ENCODE results near the gene TCF19.
A peak's percentile ranks its signal among the peaks of the same experiment; 100 is the strongest.
"Not testable (repeated sequence)": the region's sequence is repeated elsewhere in the genome, so short reads cannot be mapped to it uniquely, and the experiment has no call there.

Gene TCF19

DNA sequence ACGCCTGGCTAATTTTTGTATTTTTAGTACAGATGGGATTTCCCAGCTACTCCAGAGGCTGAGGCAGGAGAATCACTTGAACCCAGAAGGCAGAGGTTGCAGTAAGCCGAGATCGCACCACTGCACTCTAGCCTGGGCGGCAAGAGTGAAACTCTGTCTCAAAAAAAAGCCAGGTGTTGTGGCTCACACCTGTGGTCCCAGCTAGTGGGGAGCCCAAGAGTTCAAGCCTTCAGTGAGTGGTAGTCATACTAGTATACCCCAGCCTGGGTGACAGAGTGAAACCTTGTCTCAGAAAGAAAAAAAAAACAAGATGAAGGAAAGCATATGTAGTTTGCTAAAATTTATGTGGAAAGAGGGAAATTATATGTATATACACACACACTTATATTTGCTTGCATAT is 32.1 kb downstream of the TCF19 start:
- Histone ChIP-seq H3K36me3 (ENCODE audit: control insufficient read depth in 2 of 2, insufficient read depth in 2 of 2, low read length in 2 of 2) (no peaks in the 10 kb centered on the region), H3K9me3 (ENCODE audit: control insufficient read depth in 2 of 2, low read length in 2 of 2) (no peaks in the 10 kb centered on the region), H3K27me3 (ENCODE audit: control insufficient read depth in 2 of 2, insufficient read depth in 2 of 2, low read length in 2 of 2) (no peaks in the 10 kb centered on the region), H3K4me3 (ENCODE audit: low read length in 2 of 2) (no peak overlapping the region), H3K27ac (ENCODE audit: low read depth in 2 of 2, low read length in 2 of 2) (no peak overlapping the region), H3K4me1 (ENCODE audit: control insufficient read depth in 2 of 2, insufficient read depth in 2 of 2, low read length in 2 of 2) (peaks cover 11 to 16% of the 10 kb centered on the region in 2 donors), H3K9ac (ENCODE audit: low read depth in 1 of 2, low read length in 2 of 2) (no peak overlapping the region)

- not testable (repeated sequence) for H3K9ac ChIP-seq (ENCODE audit: low read depth in 1 of 2, low read length in 2 of 2); H3K9me3 ChIP-seq (ENCODE audit: control insufficient read depth in 2 of 2, low read length in 2 of 2); H3K27ac ChIP-seq (ENCODE audit: low read depth in 2 of 2, low read length in 2 of 2); H3K27me3 ChIP-seq (ENCODE audit: control insufficient read depth in 2 of 2, insufficient read depth in 2 of 2, low read length in 2 of 2); H3K36me3 ChIP-seq (ENCODE audit: control insufficient read depth in 2 of 2, insufficient read depth in 2 of 2, low read length in 2 of 2); H3K4me3 ChIP-seq (ENCODE audit: low read length in 2 of 2); H3K4me1 ChIP-seq (ENCODE audit: control insufficient read depth in 2 of 2, insufficient read depth in 2 of 2, low read length in 2 of 2)
Measured at GRCh38 chr6:31192431-31193105, 34.2 kb downstream of the TCF19 start.

DNA sequence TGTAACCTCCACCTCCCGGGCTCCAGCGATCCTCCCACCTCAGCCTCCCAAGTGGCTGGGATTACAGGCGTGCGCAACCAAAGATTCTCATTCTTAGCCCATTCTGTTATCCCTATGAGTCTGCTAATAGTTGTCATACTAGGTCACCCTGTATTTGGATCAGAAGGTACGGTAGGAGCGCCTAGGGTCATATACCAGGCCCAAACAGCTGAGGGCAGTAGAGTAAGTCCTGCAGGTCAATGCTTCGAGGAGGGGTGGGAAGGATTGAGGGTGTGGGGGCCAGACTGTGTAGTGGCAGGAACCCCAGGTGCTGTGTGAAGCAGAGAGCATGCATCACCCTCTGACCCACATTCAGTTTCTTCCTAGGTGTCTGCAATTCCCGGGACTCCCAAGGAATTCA is 34.8 kb downstream of the TCF19 start:
- Histone ChIP-seq H3K27ac (ENCODE audit: low read depth in 2 of 2, low read length in 2 of 2) (no peak overlapping the region), H3K4me3 (ENCODE audit: low read length in 2 of 2) (no peak overlapping the region), H3K9me3 (ENCODE audit: control insufficient read depth in 2 of 2, low read length in 2 of 2) (no peaks in the 10 kb centered on the region), H3K36me3 (ENCODE audit: control insufficient read depth in 2 of 2, insufficient read depth in 2 of 2, low read length in 2 of 2) (no peaks in the 10 kb centered on the region), H3K4me1 (ENCODE audit: control insufficient read depth in 2 of 2, insufficient read depth in 2 of 2, low read length in 2 of 2) (no peaks in the 10 kb centered on the region), H3K9ac (ENCODE audit: low read depth in 1 of 2, low read length in 2 of 2) (no peak overlapping the region), H3K27me3 (ENCODE audit: control insufficient read depth in 2 of 2, insufficient read depth in 2 of 2, low read length in 2 of 2) (no peaks in the 10 kb centered on the region)

GRCh38 chr6:31194061-31194834 is 35.9 kb downstream of the TCF19 start:
- Histone ChIP-seq H3K27me3 (ENCODE audit: control insufficient read depth in 2 of 2, insufficient read depth in 2 of 2, low read length in 2 of 2) (no peaks in the 10 kb centered on the region), H3K9ac (ENCODE audit: low read depth in 1 of 2, low read length in 2 of 2) (no peak overlapping the region), H3K4me3 (ENCODE audit: low read length in 2 of 2) (no peak overlapping the region), H3K36me3 (ENCODE audit: control insufficient read depth in 2 of 2, insufficient read depth in 2 of 2, low read length in 2 of 2) (no peaks in the 10 kb centered on the region), H3K27ac (ENCODE audit: low read depth in 2 of 2, low read length in 2 of 2) (no peak overlapping the region), H3K4me1 (ENCODE audit: control insufficient read depth in 2 of 2, insufficient read depth in 2 of 2, low read length in 2 of 2) (peaks cover 0 to under 1% of the 10 kb centered on the region in 2 donors), H3K9me3 (ENCODE audit: control insufficient read depth in 2 of 2, low read length in 2 of 2) (no peaks in the 10 kb centered on the region)

GRCh38 chr6:31195308-31195979 is 37.1 kb downstream of the TCF19 start:
- H3K36me3 ChIP-seq (ENCODE audit: control insufficient read depth in 2 of 2, insufficient read depth in 2 of 2, low read length in 2 of 2); H3K27ac ChIP-seq (ENCODE audit: low read depth in 2 of 2, low read length in 2 of 2); H3K27me3 ChIP-seq (ENCODE audit: control insufficient read depth in 2 of 2, insufficient read depth in 2 of 2, low read length in 2 of 2); H3K9me3 ChIP-seq (ENCODE audit: control insufficient read depth in 2 of 2, low read length in 2 of 2); H3K9ac ChIP-seq (ENCODE audit: low read depth in 1 of 2, low read length in 2 of 2); H3K4me1 ChIP-seq (ENCODE audit: control insufficient read depth in 2 of 2, insufficient read depth in 2 of 2, low read length in 2 of 2); H3K4me3 ChIP-seq (ENCODE audit: low read length in 2 of 2): not testable (repeated sequence)

- H3K9me3 ChIP-seq (ENCODE audit: control insufficient read depth in 2 of 2, low read length in 2 of 2); H3K4me1 ChIP-seq (ENCODE audit: control insufficient read depth in 2 of 2, insufficient read depth in 2 of 2, low read length in 2 of 2); H3K27me3 ChIP-seq (ENCODE audit: control insufficient read depth in 2 of 2, insufficient read depth in 2 of 2, low read length in 2 of 2); H3K36me3 ChIP-seq (ENCODE audit: control insufficient read depth in 2 of 2, insufficient read depth in 2 of 2, low read length in 2 of 2): not testable (repeated sequence)
- peak overlapping the region in 1 of 2 donors; percentile 98 for H3K9ac ChIP-seq (ENCODE audit: low read depth in 1 of 2, low read length in 2 of 2)
- H3K27ac ChIP-seq (ENCODE audit: low read depth in 2 of 2, low read length in 2 of 2), result peak overlapping the region in 1 of 2 donors; percentile 99
- H3K4me3 ChIP-seq (ENCODE audit: low read length in 2 of 2), result peak overlapping the region in 1 of 2 donors; percentile 93
Measured at GRCh38 chr6:31196251-31197022, 38.0 kb downstream of the TCF19 start.

DNA sequence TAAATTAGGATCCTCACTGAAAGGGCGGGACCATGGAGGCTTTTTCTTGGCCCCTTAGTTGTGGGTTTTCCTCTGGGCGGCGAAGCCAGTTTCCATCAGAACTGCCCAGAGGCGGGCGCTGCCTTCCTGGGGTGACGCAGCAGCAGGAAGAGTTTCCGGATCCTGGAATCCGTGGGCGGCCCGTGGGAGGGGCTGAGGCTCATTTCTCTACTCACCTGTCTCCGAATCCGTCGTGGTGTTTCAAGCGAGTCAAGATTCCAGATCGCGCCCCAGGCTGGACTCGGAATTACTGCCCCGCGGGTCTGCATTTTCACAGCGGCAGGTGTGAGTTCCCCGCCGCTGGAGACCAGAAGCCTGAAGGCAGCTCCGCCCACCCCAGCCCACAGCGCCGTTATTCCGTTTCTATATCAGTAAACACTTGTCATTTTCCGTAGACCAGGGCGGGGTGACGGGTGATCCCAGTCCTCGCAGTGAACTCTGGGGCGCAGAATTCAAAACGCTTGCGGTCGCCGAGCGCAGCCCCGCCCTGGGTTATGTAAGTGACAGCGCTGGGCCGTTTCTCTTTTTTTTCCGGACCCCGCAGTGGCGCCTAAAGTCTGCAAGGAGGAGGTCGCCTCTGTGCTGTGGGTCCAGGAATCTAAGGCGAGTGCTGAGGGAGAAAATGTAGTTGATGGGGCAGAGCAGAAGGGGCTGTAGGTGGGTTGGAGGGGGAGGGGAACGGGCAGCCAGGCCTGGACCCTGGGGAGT is 39.3 kb downstream of the TCF19 start:
- Histone ChIP-seq H3K36me3 (ENCODE audit: control insufficient read depth in 2 of 2, insufficient read depth in 2 of 2, low read length in 2 of 2) (peaks cover 0 to 2% of the 10 kb centered on the region in 2 donors), H3K27ac (ENCODE audit: low read depth in 2 of 2, low read length in 2 of 2) (peak overlapping the region; percentile 99)

GRCh38 chr6:31199105-31199452 is 40.7 kb downstream of the TCF19 start:
- Histone ChIP-seq H3K9ac (ENCODE audit: low read depth in 1 of 2, low read length in 2 of 2) (peak overlapping the region in 1 of 2 donors; percentile 56), H3K4me1 (ENCODE audit: control insufficient read depth in 2 of 2, insufficient read depth in 2 of 2, low read length in 2 of 2) (peaks cover 20 to 22% of the 10 kb centered on the region in 2 donors), H3K27ac (ENCODE audit: low read depth in 2 of 2, low read length in 2 of 2) (peak overlapping the region in 1 of 2 donors; percentile 99), H3K4me3 (ENCODE audit: low read length in 2 of 2) (peak overlapping the region in 1 of 2 donors; percentile 31)
- not testable (repeated sequence) for H3K27me3 ChIP-seq (ENCODE audit: control insufficient read depth in 2 of 2, insufficient read depth in 2 of 2, low read length in 2 of 2); H3K9me3 ChIP-seq (ENCODE audit: control insufficient read depth in 2 of 2, low read length in 2 of 2); H3K36me3 ChIP-seq (ENCODE audit: control insufficient read depth in 2 of 2, insufficient read depth in 2 of 2, low read length in 2 of 2)

More for the DNA sequence above, 39.3 kb downstream of the TCF19 start:
- peak overlapping the region; percentile 93 to 96 for H3K4me3 ChIP-seq (ENCODE audit: low read length in 2 of 2)
- peaks cover 11 to 12% of the 10 kb centered on the region in 2 donors for H3K4me1 ChIP-seq (ENCODE audit: control insufficient read depth in 2 of 2, insufficient read depth in 2 of 2, low read length in 2 of 2)
- H3K9me3 ChIP-seq (ENCODE audit: control insufficient read depth in 2 of 2, low read length in 2 of 2), result no peaks in the 10 kb centered on the region
- H3K9ac ChIP-seq (ENCODE audit: low read depth in 1 of 2, low read length in 2 of 2), result peak overlapping the region; percentile 93 to 98
- H3K27me3 ChIP-seq (ENCODE audit: control insufficient read depth in 2 of 2, insufficient read depth in 2 of 2, low read length in 2 of 2), result no peaks in the 10 kb centered on the region

- Histone ChIP-seq H3K4me1 (ENCODE audit: control insufficient read depth in 2 of 2, insufficient read depth in 2 of 2, low read length in 2 of 2) (peaks cover 22 to 27% of the 10 kb centered on the region in 2 donors), H3K27ac (ENCODE audit: low read depth in 2 of 2, low read length in 2 of 2) (peak overlapping the region; percentile 95 to 96), H3K9ac (ENCODE audit: low read depth in 1 of 2, low read length in 2 of 2) (peak overlapping the region; percentile 63 to 71), H3K36me3 (ENCODE audit: control insufficient read depth in 2 of 2, insufficient read depth in 2 of 2, low read length in 2 of 2) (peaks cover 0 to 2% of the 10 kb centered on the region in 2 donors), H3K9me3 (ENCODE audit: control insufficient read depth in 2 of 2, low read length in 2 of 2) (no peaks in the 10 kb centered on the region), H3K27me3 (ENCODE audit: control insufficient read depth in 2 of 2, insufficient read depth in 2 of 2, low read length in 2 of 2) (no peaks in the 10 kb centered on the region), H3K4me3 (ENCODE audit: low read length in 2 of 2) (peak overlapping the region; percentile 28 to 52)
Measured at GRCh38 chr6:31202259-31203166, 44.1 kb downstream of the TCF19 start.

Measured in mucosa of rectum (tissue), 2 donors.